Measurements from ENCODE around the gene ATP5MC2.

The ATP5MC2 gene

GRCh38 chr12:53616950-53617349, 58.9 kb downstream of the ATP5MC2 start:
- DNase-seq (ENCODE audit: low read depth in 3 of 3, low spot score in 1 of 3): no peak
